ENCODE data around the gene LRRC41. TPM values are rescaled to one million over a fixed set of nuclear protein-coding genes. Genes with fewer than 3 reads are reported as not detected.
"Not testable (repeated sequence)": the region's sequence is repeated elsewhere in the genome, so short reads cannot be mapped to it uniquely, and the experiment has no call there.

LRRC41 gene
- total RNA-seq (2014; rRNA removed; shearing (Covaris generic)) = 60.8 and 63.3 TPM in 2 replicates

- DNase-seq (ENCODE audit: low read depth) = peak; percentile 97
Measured at GRCh38 chr1:46303038-46303871, at the start of gene LRRC41, which contains the start of gene UQCRH. TSS of gene LRRC41 (minus strand) at chr1:46303616. CDS start at chr1:46303322, 294 bp downstream. TSS of gene UQCRH (plus strand) at chr1:46303698. CDS start at chr1:46303767, 69 bp downstream.

GRCh38 chr1:46352363-46352762 lies 48.9 kb upstream of the LRRC41 start:
- no peak for DNase-seq (ENCODE audit: low read depth)

GRCh38 chr1:46345281-46345680 lies 41.9 kb upstream of the LRRC41 start:
- no peak for DNase-seq (ENCODE audit: low read depth)

- no peak for DNase-seq (ENCODE audit: low read depth)
Measured at GRCh38 chr1:46344481-46344880, 41.1 kb upstream of the LRRC41 start.

- no peak for DNase-seq (ENCODE audit: low read depth)
Measured at GRCh38 chr1:46343705-46344104, 40.3 kb upstream of the LRRC41 start.

GRCh38 chr1:46343351-46343695 lies 39.9 kb upstream of the LRRC41 start:
- DNase-seq (ENCODE audit: low read depth) = no peak

GRCh38 chr1:46342677-46343350 lies 39.4 kb upstream of the LRRC41 start:
- no peak for DNase-seq (ENCODE audit: low read depth)

- peak; percentile 41 for DNase-seq (ENCODE audit: low read depth)
Measured at GRCh38 chr1:46342084-46342656, 38.8 kb upstream of the LRRC41 start.

- DNase-seq (ENCODE audit: low read depth) = no peak
Measured at GRCh38 chr1:46341222-46342083, 38.0 kb upstream of the LRRC41 start.

GRCh38 chr1:46340404-46341221 lies 37.2 kb upstream of the LRRC41 start, which contains the start of gene NSUN4:
TSS of gene NSUN4 (plus strand) at chr1:46340807. CDS start at chr1:46340827, 20 bp downstream.
- DNase-seq (ENCODE audit: low read depth) = peak; percentile 94

GRCh38 chr1:46337409-46337808 lies 34.0 kb upstream of the LRRC41 start:
- DNase-seq (ENCODE audit: low read depth) = not testable (repeated sequence)

- DNase-seq (ENCODE audit: low read depth) = no peak
Measured at GRCh38 chr1:46335081-46335480, 31.7 kb upstream of the LRRC41 start.

- no peak for DNase-seq (ENCODE audit: low read depth)
Measured at GRCh38 chr1:46334030-46334384, 30.6 kb upstream of the LRRC41 start.

GRCh38 chr1:46333300-46334029 lies 30.0 kb upstream of the LRRC41 start:
- peak; percentile 60 for DNase-seq (ENCODE audit: low read depth)

GRCh38 chr1:46331786-46332540 lies 28.5 kb upstream of the LRRC41 start:
- DNase-seq (ENCODE audit: low read depth) = not testable (repeated sequence)

- not testable (repeated sequence) for DNase-seq (ENCODE audit: low read depth)
Measured at GRCh38 chr1:46330381-46330780, 27.0 kb upstream of the LRRC41 start.

- DNase-seq (ENCODE audit: low read depth) = not testable (repeated sequence)
Measured at GRCh38 chr1:46329807-46330206, 26.4 kb upstream of the LRRC41 start.

- DNase-seq (ENCODE audit: low read depth) = not testable (repeated sequence)
Measured at GRCh38 chr1:46328182-46328581, 24.8 kb upstream of the LRRC41 start.

Data from RPMI7951 (cell line).